Choroid plexus epithelial cell (primary cell): ENCODE measurements around the gene PCTP.

Experiments
- DNase-seq: peaks from one replicate; pipeline ENCODE4 v3.0.0-alpha.2; 2010; ENCODE audit warnings: low read depth
- H3K4me3 ChIP-seq: 2 replicates; pipeline ENCODE4 v1.5.1; 2011; ENCODE audit warnings: low read depth, mild to moderate bottlenecking, control low read depth, low read length, moderate library complexity
- TF ChIP-seq, protein P1 (sequence below): conservative IDR thresholded peaks from 2 replicates; pipeline ENCODE4 v1.5.1; 2011; ENCODE audit warnings: low read depth, mild to moderate bottlenecking, control low read depth, inconsistent platforms, low read length, moderate library complexity

PCTP gene

DNA sequence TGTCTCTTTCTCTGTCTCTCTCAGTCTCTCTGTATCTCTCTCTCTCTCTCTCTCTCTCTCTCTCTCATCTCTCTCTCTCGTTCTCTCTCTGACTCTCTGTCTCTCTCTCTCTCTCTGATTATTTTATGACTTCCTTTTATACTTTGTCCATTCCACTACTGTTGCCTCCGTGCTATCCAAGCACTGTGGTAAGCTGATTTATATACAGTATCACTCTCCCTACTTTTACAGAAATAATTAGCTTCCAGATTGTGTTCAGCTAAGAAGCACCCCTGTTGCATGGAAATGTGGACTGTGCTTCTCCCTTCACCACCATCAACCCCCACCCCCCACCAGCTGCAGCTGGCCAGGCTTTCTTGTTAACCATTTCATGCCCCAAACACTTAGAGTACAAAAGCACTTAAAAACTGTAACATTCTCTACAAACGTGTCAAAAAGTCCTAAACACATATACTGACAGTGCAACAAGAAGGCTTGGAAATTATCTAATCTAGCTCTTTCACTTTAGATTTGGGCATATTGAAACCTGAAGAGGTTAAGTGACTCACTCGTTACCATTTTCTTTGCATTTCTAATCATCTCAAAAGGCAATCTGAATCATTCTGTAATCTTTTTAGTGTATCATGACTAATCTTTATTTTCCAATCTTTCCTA is 16.6 kb upstream of the PCTP start:
- TF ChIP-seq, protein P1, sequence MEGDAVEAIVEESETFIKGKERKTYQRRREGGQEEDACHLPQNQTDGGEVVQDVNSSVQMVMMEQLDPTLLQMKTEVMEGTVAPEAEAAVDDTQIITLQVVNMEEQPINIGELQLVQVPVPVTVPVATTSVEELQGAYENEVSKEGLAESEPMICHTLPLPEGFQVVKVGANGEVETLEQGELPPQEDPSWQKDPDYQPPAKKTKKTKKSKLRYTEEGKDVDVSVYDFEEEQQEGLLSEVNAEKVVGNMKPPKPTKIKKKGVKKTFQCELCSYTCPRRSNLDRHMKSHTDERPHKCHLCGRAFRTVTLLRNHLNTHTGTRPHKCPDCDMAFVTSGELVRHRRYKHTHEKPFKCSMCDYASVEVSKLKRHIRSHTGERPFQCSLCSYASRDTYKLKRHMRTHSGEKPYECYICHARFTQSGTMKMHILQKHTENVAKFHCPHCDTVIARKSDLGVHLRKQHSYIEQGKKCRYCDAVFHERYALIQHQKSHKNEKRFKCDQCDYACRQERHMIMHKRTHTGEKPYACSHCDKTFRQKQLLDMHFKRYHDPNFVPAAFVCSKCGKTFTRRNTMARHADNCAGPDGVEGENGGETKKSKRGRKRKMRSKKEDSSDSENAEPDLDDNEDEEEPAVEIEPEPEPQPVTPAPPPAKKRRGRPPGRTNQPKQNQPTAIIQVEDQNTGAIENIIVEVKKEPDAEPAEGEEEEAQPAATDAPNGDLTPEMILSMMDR, result no peak
- peak; percentile 33 for DNase-seq
- H3K4me3 ChIP-seq, result no peak overlapping the region

DNA sequence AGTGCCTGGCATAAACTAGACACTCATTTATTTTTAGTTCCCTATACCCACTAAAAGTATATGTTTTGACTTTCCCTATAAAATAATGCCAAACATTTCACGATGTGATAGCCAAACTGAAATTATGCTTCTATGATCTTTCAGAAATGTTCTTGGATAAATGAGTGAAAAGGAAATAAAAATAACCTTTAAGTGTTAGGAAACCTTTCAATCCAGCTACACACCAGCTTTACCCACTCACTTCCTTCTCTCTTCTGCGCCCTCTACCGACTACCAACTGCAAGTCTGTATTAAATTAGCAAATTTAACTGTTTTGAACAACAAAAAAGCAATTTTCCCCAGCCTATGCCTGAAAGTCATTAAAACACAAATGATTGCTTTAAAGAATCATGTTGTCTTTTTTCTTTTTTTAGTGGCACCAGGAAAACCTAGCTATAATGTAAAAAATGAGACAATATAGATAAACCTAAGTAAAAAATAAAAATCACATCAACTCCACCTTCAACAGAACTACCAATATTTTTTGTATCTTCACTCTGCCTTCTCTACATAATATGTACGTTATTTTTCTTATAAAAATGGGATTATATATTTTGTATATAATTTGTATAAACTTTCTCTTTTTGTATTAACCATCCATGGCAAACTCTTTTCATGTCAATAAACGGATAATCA is 15.0 kb upstream of the PCTP start:
- TF ChIP-seq, protein P1, result peak; percentile 85
- H3K4me3 ChIP-seq, result no peak overlapping the region
- DNase-seq, result peak; percentile 85

DNA sequence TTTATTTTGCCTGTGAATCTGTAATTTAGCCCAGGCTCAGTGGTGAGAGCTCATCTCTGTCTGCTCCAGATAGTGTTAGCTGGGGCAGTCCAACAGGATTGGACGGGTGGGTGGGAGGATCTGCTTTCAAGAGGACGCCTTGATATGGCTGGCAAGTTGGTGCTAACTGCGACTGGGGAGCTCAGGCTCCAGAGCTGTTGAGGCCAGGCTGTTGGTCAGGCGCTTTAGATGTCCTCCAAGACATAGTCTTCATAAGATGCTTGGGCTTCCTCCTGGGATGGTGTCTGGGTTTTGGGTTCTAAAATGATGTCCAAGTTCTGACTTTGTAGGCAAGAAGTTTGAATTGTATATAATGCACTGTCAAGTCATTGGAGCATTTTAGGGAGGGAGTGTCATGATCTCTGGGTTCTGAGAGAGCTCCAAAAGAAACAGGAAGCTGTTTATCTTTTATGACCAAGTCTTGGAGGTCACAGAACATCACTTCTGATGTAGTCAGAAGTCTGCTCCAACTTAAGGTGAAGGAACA is 12.8 kb upstream of the PCTP start:
- no peak for DNase-seq
- TF ChIP-seq, protein P1, result no peak
- no peak overlapping the region for H3K4me3 ChIP-seq

DNA sequence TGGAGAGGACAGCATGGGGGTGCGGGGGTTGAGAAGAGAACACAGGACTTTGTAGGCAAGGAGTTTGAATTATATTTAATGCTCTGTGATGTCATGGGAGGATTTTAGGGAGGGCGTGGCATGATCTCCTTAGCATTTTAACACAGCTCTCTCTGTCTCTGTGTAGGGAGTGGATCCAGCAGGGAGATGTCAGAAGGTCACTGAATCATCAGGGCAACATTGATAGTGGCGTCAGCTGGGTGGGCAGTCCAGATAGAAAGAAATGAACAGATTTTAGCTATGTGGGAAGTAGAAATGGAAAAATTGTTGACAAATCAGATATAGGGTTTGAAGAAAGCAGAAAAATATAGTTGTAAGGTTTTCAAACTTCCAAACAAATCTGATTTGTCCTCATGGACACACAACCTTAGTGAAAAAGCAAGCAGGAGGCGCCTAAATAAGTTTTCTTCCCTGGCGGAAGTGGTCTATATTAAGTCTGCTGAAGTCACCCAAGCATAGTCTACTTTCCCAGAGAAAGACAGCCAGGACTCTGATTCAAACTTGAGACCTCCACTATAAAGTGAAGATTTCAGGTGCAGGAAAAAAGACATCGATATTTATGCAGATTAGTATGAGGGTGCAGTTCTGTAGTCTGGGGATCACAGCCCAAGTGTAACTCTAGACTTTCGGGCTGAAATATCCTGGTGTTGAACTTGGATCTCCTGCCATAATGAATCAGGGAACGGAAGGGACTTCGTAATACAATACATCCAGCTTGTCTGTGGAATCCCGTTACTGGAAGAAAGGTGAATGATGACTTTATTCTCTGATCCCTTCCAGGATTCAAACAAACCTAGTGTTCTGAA is 10.1 kb upstream of the PCTP start:
- no peak for DNase-seq
- TF ChIP-seq, protein P1, result no peak
- H3K4me3 ChIP-seq, result no peak overlapping the region

DNA sequence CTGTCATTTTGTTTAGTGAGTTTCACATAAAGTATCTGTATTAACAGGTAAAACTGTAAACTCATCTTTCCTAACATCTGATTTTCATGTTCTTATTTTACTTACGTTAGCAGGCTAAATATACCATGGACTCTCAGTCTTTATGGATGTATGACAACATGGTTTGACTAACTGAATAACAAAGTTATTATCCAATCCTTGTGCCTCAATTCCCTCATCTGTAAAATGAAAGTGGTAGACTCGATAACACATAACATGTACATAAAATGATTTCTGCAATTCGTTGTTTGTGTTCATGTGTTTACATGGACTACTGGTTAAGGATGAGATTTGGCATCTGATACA is 9.5 kb upstream of the PCTP start:
- TF ChIP-seq, protein P1, result no peak
- DNase-seq, result no peak
- no peak overlapping the region for H3K4me3 ChIP-seq

DNA sequence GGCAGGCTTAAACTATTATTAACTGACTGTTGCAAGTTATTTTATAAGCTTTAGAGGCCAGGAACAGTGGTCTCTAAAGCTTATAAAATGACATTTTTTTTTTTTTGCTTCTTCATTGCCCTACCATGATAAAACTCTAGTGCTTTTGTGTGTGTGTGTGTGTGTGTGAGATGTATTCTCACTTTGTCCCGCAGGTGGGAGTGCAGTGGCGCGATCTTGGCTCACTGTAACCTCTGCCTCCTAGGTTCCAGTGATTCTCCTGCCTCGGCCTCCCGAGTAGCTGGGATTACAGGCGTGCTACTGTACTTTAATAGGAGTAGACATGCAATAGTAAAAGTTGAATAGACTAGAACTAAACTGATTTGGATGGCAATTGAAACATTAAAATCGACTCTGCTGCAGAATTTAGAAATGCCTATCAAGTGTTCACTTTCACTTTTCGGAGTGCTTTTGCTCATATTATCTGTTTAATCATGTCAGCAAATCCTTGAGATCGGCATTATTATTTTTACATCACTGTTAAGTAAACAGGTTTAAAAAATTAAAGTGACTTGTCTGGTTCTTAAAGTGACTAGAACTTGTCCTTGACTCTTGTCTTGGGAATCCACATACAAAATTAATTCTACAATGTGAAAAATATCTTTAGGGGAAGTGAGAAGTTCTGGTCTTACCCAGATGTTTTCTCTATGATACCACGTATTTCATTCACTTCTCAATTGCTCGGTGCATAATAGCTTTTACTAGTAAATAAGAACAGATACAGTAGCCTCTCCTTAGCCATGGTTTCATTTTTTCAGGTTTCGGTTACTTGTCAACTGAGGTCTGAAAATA is 8.4 kb upstream of the PCTP start:
- no peak for DNase-seq
- H3K4me3 ChIP-seq, result no peak overlapping the region
- TF ChIP-seq, protein P1, result no peak
